ENCODE measurements around the gene PLCB4.
"Not testable (repeated sequence)": the region's sequence is repeated elsewhere in the genome, so short reads cannot be mapped to it uniquely, and the experiment has no call there.

PLCB4 gene

DNA sequence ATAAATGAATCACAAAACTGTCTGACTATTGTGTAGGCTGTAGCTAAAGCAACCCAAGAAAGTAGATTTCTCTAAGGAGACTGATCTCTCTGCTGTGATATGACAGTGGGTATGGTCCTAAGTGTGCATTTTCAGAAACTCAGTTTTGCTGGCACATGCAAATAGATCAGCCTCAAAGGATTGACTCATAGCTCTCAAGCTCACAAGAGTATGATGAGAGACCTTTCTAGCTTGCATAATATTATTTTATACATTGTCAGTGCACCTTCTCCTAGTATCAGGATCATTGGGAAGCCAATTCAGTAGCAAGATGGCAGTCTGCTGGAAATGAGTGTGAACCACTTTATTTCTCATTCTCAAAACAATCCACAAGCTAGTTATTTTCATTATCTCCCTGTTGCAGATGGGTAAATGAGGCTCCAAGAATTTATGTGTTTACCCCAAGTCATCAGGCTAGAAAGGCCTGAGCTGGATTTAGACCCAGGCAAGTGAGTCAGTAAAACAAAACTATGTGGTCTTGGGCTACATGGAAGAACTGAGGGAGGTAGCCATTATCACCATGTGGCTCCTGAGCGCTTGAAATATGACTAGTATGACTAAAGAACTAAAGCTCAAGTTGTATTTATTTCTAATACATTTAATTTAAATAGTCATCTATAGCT, 27.9 kb upstream of the PLCB4 start:
- ATAC-seq, result no peak
- no peaks in the 10 kb centered on the region for H3K36me3 Mint-ChIP-seq
- no peaks in the 10 kb centered on the region for H3K4me1 Mint-ChIP-seq
- H3K27ac Mint-ChIP-seq, result no peak overlapping the region
- H3K4me3 Mint-ChIP-seq, result no peak overlapping the region
- no peaks in the 10 kb centered on the region for H3K27me3 Mint-ChIP-seq
- H3K9me3 Mint-ChIP-seq, result peaks cover 2% of the 10 kb centered on the region

DNA sequence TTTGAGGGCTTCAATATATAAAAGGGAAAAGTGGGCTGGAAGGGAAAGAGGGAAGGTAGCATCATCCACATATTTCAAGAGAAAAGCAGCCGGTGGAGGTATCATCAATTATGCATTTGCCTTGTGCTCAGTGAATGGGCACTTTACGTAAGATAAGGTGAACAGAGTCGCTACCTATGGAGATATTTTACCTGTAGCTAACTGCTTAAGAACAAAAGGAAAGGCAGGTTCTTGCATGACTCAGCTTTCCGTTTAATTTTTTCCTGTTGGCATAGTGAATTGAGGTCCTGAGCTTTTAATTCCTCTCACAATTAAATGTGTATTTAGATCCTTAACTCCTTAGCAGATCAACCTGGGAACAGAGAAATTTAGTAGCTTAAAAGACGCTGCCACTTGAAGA, 25.5 kb upstream of the PLCB4 start:
- peaks cover 3% of the 10 kb centered on the region for H3K9me3 Mint-ChIP-seq
- H3K27ac Mint-ChIP-seq, result no peak overlapping the region
- H3K27me3 Mint-ChIP-seq, result no peaks in the 10 kb centered on the region
- H3K4me3 Mint-ChIP-seq, result no peak overlapping the region
- no peaks in the 10 kb centered on the region for H3K36me3 Mint-ChIP-seq
- no peak for ATAC-seq
- H3K4me1 Mint-ChIP-seq, result no peaks in the 10 kb centered on the region

- not testable (repeated sequence) for H3K4me3 Mint-ChIP-seq, H3K36me3 Mint-ChIP-seq, ATAC-seq, H3K27ac Mint-ChIP-seq, H3K27me3 Mint-ChIP-seq, H3K4me1 Mint-ChIP-seq, H3K9me3 Mint-ChIP-seq
These were observed 21.0 kb upstream of the PLCB4 start for GRCh38 chr20:9047928-9048327.

DNA sequence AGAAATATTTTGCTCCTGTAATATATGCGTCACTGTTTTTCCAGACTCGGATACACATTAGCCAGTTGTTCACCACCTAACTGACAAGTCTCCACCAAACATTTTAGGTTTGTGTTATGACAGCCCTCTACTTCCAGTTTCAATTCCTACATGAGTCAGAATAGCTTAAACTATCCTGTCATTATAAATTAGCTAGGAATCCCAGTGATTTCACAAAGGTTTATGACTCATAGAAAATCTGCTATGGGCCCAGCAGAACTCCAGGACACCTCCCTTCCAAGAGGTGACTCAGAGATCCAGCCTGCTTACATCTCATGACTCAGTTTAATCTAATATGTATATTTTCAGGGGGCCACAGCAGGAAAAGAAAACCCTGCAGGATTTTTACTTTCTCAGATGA, 17.4 kb upstream of the PLCB4 start:
- Mint-ChIP-seq H3K4me1 (no peaks in the 10 kb centered on the region), H3K9me3 (peaks cover 3% of the 10 kb centered on the region), H3K27me3 (no peaks in the 10 kb centered on the region), H3K4me3 (no peak overlapping the region), H3K27ac (no peak overlapping the region), H3K36me3 (no peaks in the 10 kb centered on the region)
- ATAC-seq, result no peak

GRCh38 chr20:9052136-9052535, 16.8 kb upstream of the PLCB4 start:
- Mint-ChIP-seq H3K27me3 (no peaks in the 10 kb centered on the region), H3K36me3 (no peaks in the 10 kb centered on the region), H3K4me3 (no peak overlapping the region), H3K9me3 (peaks cover 3% of the 10 kb centered on the region), H3K27ac (no peak overlapping the region), H3K4me1 (no peaks in the 10 kb centered on the region)
- ATAC-seq, result no peak

- no peak for ATAC-seq
- Mint-ChIP-seq H3K9me3 (no peaks in the 10 kb centered on the region), H3K4me3 (no peak overlapping the region), H3K27ac (no peak overlapping the region), H3K36me3 (no peaks in the 10 kb centered on the region), H3K27me3 (no peaks in the 10 kb centered on the region), H3K4me1 (no peaks in the 10 kb centered on the region)
These were observed 15.8 kb upstream of the PLCB4 start for GRCh38 chr20:9053108-9053507.

GRCh38 chr20:9054176-9054575, 14.7 kb upstream of the PLCB4 start:
- no peaks in the 10 kb centered on the region for H3K36me3 Mint-ChIP-seq
- no peaks in the 10 kb centered on the region for H3K27me3 Mint-ChIP-seq
- no peaks in the 10 kb centered on the region for H3K4me1 Mint-ChIP-seq
- H3K4me3 Mint-ChIP-seq, result no peak overlapping the region
- no peak overlapping the region for H3K27ac Mint-ChIP-seq
- no peak for ATAC-seq
- H3K9me3 Mint-ChIP-seq, result no peaks in the 10 kb centered on the region

DNA sequence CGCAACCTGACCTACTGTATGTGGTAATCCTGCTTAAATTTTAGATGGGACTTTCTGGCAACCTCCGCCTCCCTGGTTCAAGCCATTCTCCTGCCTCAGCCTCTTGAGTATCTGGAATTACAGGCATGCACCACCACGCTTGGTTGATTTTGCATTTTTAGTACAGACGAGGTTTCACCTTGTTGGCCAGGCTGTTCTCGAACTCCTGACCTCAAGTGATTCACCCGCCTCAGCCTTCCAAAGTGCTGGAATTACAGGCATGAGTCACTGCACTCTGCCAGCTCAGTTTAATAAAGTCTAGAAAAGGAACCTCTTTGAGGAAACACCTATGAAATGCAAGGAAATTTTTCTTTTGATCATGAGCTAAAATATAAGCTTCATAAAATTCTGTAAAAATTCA, 9.0 kb upstream of the PLCB4 start:
- no peak for ATAC-seq

GRCh38 chr20:9061434-9061833, 7.5 kb upstream of the PLCB4 start:
- Mint-ChIP-seq H3K4me1 (no peaks in the 10 kb centered on the region), H3K4me3 (no peak overlapping the region), H3K27me3 (no peaks in the 10 kb centered on the region), H3K36me3 (no peaks in the 10 kb centered on the region), H3K9me3 (peaks cover 6% of the 10 kb centered on the region), H3K27ac (no peak overlapping the region)
- no peak for ATAC-seq

More for the DNA sequence above, 9.0 kb upstream of the PLCB4 start:
- Mint-ChIP-seq H3K4me3 (no peak overlapping the region), H3K9me3 (peaks cover 6% of the 10 kb centered on the region), H3K27me3 (no peaks in the 10 kb centered on the region), H3K36me3 (no peaks in the 10 kb centered on the region), H3K4me1 (no peaks in the 10 kb centered on the region), H3K27ac (no peak overlapping the region)

DNA sequence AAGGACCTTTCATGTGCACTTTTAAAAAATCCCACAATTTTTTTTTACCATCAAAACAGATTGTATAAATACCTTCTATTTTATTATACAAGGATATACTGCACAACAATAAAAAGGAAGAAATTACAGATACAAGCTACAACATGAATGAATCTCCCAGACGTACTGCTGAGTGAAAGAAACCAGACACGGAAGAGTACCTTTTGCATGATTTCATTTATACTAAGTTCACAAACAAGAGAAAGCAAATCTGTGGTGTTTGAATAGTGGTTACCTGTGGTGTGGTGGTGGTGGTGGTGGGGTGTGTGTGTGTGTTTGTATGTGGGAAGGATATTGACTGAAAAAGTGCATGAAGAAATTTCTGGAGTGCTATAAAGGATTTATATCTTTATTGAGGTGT, 6.8 kb upstream of the PLCB4 start:
- H3K4me1 Mint-ChIP-seq, result no peaks in the 10 kb centered on the region
- no peaks in the 10 kb centered on the region for H3K27me3 Mint-ChIP-seq
- no peak for ATAC-seq

GRCh38 chr20:9066191-9066590, 2.7 kb upstream of the PLCB4 start:
- H3K27me3 Mint-ChIP-seq, result peaks cover 17% of the 10 kb centered on the region
- H3K4me3 Mint-ChIP-seq, result no peak overlapping the region
- no peak for ATAC-seq
- no peaks in the 10 kb centered on the region for H3K4me1 Mint-ChIP-seq
- no peaks in the 10 kb centered on the region for H3K36me3 Mint-ChIP-seq
- H3K27ac Mint-ChIP-seq, result no peak overlapping the region
- H3K9me3 Mint-ChIP-seq, result peaks cover 8% of the 10 kb centered on the region

More for the DNA sequence above, 6.8 kb upstream of the PLCB4 start:
- Mint-ChIP-seq H3K36me3 (no peaks in the 10 kb centered on the region), H3K27ac (no peak overlapping the region), H3K9me3 (peaks cover 6% of the 10 kb centered on the region), H3K4me3 (no peak overlapping the region)

DNA sequence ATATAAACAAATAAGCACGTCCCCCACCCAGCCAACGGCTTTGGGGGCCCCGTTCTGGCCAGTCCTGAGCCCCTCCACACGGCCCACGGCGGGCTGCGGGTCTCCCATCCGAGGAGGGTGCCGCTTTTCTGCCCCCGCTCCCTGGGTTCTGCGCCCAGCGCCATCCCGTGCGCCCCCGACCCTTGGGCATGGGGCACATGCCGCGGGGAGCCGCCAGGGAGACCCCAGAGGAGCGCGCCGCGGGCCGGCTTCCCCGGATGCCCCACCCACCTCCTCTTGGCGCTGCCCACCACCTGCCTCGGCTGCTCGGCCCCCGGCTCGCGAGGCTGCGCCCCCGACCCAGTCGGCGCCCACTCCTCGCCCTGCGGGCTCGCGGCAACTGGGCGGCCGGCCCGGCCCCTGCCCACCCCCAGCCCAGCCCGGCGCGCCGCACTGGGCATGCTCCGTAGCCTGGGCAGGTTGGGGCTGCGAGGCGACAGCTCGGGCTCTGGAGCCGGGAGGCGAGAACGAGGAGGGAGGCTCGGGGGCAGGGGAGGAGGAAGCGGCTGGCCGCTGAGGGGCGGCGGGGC, 570 bp upstream of the PLCB4 start:
- H3K4me3 Mint-ChIP-seq, result no peak overlapping the region
- peaks cover 17% of the 10 kb centered on the region for H3K27me3 Mint-ChIP-seq
- no peaks in the 10 kb centered on the region for H3K36me3 Mint-ChIP-seq
- no peak for ATAC-seq
- H3K27ac Mint-ChIP-seq, result no peak overlapping the region
- no peaks in the 10 kb centered on the region for H3K4me1 Mint-ChIP-seq
- H3K9me3 Mint-ChIP-seq, result peaks cover 8% of the 10 kb centered on the region

GRCh38 chr20:9070304-9070703, 1.4 kb downstream of the PLCB4 start:
- peaks cover 17% of the 10 kb centered on the region for H3K27me3 Mint-ChIP-seq
- peaks cover 2% of the 10 kb centered on the region for H3K9me3 Mint-ChIP-seq
- no peaks in the 10 kb centered on the region for H3K4me1 Mint-ChIP-seq
- ATAC-seq, result no peak
- H3K27ac Mint-ChIP-seq, result no peak overlapping the region
- H3K4me3 Mint-ChIP-seq, result no peak overlapping the region
- H3K36me3 Mint-ChIP-seq, result no peaks in the 10 kb centered on the region

DNA sequence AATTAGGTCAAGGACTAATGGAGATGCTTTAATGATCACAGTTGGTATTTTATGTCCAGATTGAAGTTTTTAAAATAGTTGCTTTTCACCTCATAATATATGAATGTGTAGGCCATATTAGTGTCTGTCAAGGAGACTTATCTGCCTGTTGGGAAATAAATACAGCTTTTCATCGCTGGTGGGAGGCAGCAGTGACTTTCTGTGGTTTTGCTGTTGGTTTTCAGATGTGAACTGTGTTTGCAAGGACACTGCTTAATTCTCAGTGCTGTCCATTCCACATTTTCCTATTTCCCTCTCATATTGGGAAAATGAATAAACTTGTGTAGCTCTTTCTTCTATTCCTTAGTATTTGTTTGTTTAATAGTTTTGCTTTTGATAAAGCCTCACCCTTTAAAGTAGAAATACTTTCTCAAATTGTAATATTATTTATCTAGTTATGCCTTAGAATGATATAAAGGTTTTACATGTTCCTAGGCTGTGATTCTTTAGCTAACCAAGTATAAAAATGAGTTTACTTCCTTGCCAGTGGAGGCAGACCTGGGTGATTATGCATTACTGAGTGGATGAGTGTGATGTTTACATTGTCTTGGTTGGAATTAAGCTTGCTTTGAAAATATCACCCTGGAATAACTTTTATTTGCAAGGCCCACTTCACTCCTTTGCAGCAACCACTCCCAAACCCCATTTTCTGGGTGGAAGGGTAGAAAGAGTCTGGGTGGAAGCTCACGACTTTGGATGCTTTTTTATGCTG, 3.3 kb downstream of the PLCB4 start:
- ATAC-seq, result no peak
- H3K27ac Mint-ChIP-seq, result no peak overlapping the region
- H3K36me3 Mint-ChIP-seq, result no peaks in the 10 kb centered on the region
- H3K4me1 Mint-ChIP-seq, result no peaks in the 10 kb centered on the region
- H3K27me3 Mint-ChIP-seq, result peaks cover 17% of the 10 kb centered on the region
- H3K9me3 Mint-ChIP-seq, result peaks cover 2% of the 10 kb centered on the region
- H3K4me3 Mint-ChIP-seq, result no peak overlapping the region

- H3K27ac Mint-ChIP-seq, result no peak overlapping the region
- no peak for ATAC-seq
- no peak overlapping the region for H3K4me3 Mint-ChIP-seq
- H3K36me3 Mint-ChIP-seq, result no peaks in the 10 kb centered on the region
- peaks cover 2% of the 10 kb centered on the region for H3K9me3 Mint-ChIP-seq
- H3K4me1 Mint-ChIP-seq, result no peaks in the 10 kb centered on the region
- H3K27me3 Mint-ChIP-seq, result peaks cover 17% of the 10 kb centered on the region
These were observed 4.1 kb downstream of the PLCB4 start for GRCh38 chr20:9072861-9073500.
